Glomerular endothelial cell (primary cell): ENCODE results near the gene POLR1C. TPM values are rescaled to one million over a fixed set of nuclear protein-coding genes. Genes with fewer than 3 reads are reported as not detected.
"Not testable (repeated sequence)": the region's sequence is repeated elsewhere in the genome, so short reads cannot be mapped to it uniquely, and the experiment has no call there.

Experiments
- DNase-seq: peaks from one replicate; pipeline ENCODE4 v3.0.0-alpha.2; 2011; ENCODE audit warnings: low read depth, low spot score; ENCODE audit errors: extremely low read depth
- total RNA-seq: library from RNA; depleted of rRNA; stranded (reverse); fragments of >200 nt; gene quantifications from 2 replicates; pipeline ENCODE4 v1.2.3, GENCODE V29; 2015

Gene POLR1C
- total RNA-seq, 1 donor from 2014 or later = 26.3 TPM

GRCh38 chr6:43491750-43492661, 24.9 kb upstream of the POLR1C start:
- no peak for DNase-seq

- DNase-seq = no peak
These were observed 24.2 kb upstream of the POLR1C start for GRCh38 chr6:43492673-43493072.

GRCh38 chr6:43493230-43493629, 23.7 kb upstream of the POLR1C start:
- DNase-seq = no peak

GRCh38 chr6:43493833-43494232, 23.1 kb upstream of the POLR1C start:
- no peak for DNase-seq

GRCh38 chr6:43494321-43494720, 22.6 kb upstream of the POLR1C start:
- DNase-seq = no peak

- DNase-seq = no peak
These were observed 22.1 kb upstream of the POLR1C start for GRCh38 chr6:43494766-43495165.

- DNase-seq = no peak
These were observed 21.4 kb upstream of the POLR1C start for GRCh38 chr6:43495409-43495941.

- no peak for DNase-seq
These were observed 20.3 kb upstream of the POLR1C start for GRCh38 chr6:43496370-43497128.

- DNase-seq = no peak
These were observed 19.8 kb upstream of the POLR1C start for GRCh38 chr6:43497129-43497396.

GRCh38 chr6:43497689-43498088, 19.2 kb upstream of the POLR1C start:
- no peak for DNase-seq

GRCh38 chr6:43498291-43498690, 18.6 kb upstream of the POLR1C start:
- DNase-seq = not testable (repeated sequence)

GRCh38 chr6:43499028-43499815, 17.7 kb upstream of the POLR1C start:
- no peak for DNase-seq

- no peak for DNase-seq
These were observed 16.0 kb upstream of the POLR1C start for GRCh38 chr6:43500921-43501320.

- DNase-seq = no peak
These were observed 14.2 kb upstream of the POLR1C start for GRCh38 chr6:43502666-43503065.

GRCh38 chr6:43503443-43503842, 13.4 kb upstream of the POLR1C start:
- no peak for DNase-seq

GRCh38 chr6:43504756-43505593, 11.9 kb upstream of the POLR1C start:
- no peak for DNase-seq

- no peak for DNase-seq
These were observed 11.2 kb upstream of the POLR1C start for GRCh38 chr6:43505718-43506117.

- no peak for DNase-seq
These were observed 10.7 kb upstream of the POLR1C start for GRCh38 chr6:43506171-43506570.

- peak; percentile 70 for DNase-seq
These were observed 10.0 kb upstream of the POLR1C start for GRCh38 chr6:43506667-43507471.
